CD4-positive, alpha-beta T cell treated with Interferon gamma for 1 hour (primary cell): ENCODE results near the gene ELFN1.

Experiments
- DNase-seq: peaks from one replicate; pipeline ENCODE4 v3.0.0-alpha.2; 2020

ELFN1 gene

GRCh38 chr7:1669954-1670893, at the start of gene ELFN1:
Gene ELFN1, plus strand, starts transcription at chr7:1670277. Its CDS starts 74,320 bp downstream, at chr7:1744597.
- DNase-seq: no peak

- DNase-seq: no peak
Measured at GRCh38 chr7:1620835-1621234, 49.2 kb upstream of the ELFN1 start.

GRCh38 chr7:1621718-1622117, 48.4 kb upstream of the ELFN1 start:
- DNase-seq: no peak

- no peak for DNase-seq
Measured at GRCh38 chr7:1622441-1622840, 47.6 kb upstream of the ELFN1 start.

GRCh38 chr7:1623810-1624209, 46.3 kb upstream of the ELFN1 start:
- no peak for DNase-seq

- no peak for DNase-seq
Measured at GRCh38 chr7:1624999-1625927, 44.8 kb upstream of the ELFN1 start.

GRCh38 chr7:1626769-1627168, 43.3 kb upstream of the ELFN1 start:
- DNase-seq: no peak

- no peak for DNase-seq
Measured at GRCh38 chr7:1630700-1631336, 39.3 kb upstream of the ELFN1 start.

GRCh38 chr7:1631678-1632077, 38.4 kb upstream of the ELFN1 start:
- DNase-seq: no peak

- no peak for DNase-seq
Measured at GRCh38 chr7:1632506-1632905, 37.6 kb upstream of the ELFN1 start.

- DNase-seq: no peak
Measured at GRCh38 chr7:1632916-1633785, 36.9 kb upstream of the ELFN1 start.

GRCh38 chr7:1635401-1635800, 34.7 kb upstream of the ELFN1 start:
- DNase-seq: no peak

- no peak for DNase-seq
Measured at GRCh38 chr7:1637155-1637554, 32.9 kb upstream of the ELFN1 start.

- DNase-seq: no peak
Measured at GRCh38 chr7:1638215-1638661, 31.8 kb upstream of the ELFN1 start.

- DNase-seq: no peak
Measured at GRCh38 chr7:1639071-1639470, 31.0 kb upstream of the ELFN1 start.

GRCh38 chr7:1639532-1640175, 30.4 kb upstream of the ELFN1 start:
- DNase-seq: no peak

- no peak for DNase-seq
Measured at GRCh38 chr7:1640376-1641172, 29.5 kb upstream of the ELFN1 start.

GRCh38 chr7:1641173-1641572, 28.9 kb upstream of the ELFN1 start:
- DNase-seq: no peak

- no peak for DNase-seq
Measured at GRCh38 chr7:1641661-1642260, 28.3 kb upstream of the ELFN1 start.

- DNase-seq: no peak
Measured at GRCh38 chr7:1642291-1642731, 27.8 kb upstream of the ELFN1 start.
